NT2/D1 (cell line): ENCODE results near the gene CPT2.

Source experiments
- SUZ12 ChIP-seq: IDR thresholded peaks from 2 replicates; pipeline ENCODE4 v1.6.1; 2011; ENCODE audit not compliant: insufficient read length, insufficient read depth; ENCODE audit errors: extremely low read depth
- YY1 ChIP-seq: IDR thresholded peaks from 2 replicates; pipeline ENCODE4 v1.6.1; 2011; ENCODE audit not compliant: insufficient read length, insufficient read depth
- ZNF274 ChIP-seq: IDR thresholded peaks from 2 replicates; pipeline ENCODE4 v1.6.1; 2011; ENCODE audit warnings: mild to moderate bottlenecking, low read depth, low read length

DNA sequence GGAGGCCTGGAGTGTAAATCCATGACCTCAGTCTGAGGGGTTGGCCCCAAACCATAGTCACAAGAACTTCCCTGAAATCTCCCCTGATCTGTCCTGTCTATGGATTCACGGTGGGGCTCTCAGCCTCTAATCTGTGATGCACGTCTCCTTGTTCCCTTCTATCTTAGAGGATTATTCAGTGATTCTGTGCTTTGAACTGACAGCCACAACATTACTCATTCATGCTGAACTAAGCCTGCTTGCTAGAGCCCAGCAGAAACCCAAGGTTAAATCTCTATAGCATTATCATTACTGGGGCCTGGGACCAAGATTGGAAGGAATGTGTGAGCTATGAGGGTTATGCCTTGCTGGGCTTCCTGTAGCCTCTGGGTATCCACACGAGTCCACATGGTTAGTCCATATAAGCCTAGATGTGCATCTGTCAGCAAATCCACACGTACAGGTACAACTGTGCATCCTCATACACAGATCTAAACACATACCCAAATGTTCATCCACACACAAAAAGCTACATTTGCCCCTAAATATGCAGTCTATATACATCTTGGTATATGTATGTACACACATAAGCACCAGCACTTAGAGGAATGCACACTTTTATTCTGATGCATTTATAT, 64.1 kb downstream of the CPT2 start:
- TF ChIP-seq ZNF274 (no peak), YY1 (no peak), SUZ12 (no peak)
